B cell (primary cell): Measurements from ENCODE around the gene ZBTB16.

Source experiments
- EZH2 ChIP-seq: IDR thresholded peaks from 2 replicates; pipeline ENCODE4 v1.6.1; 2012; ENCODE audit warnings: borderline replicate concordance, low read depth, mild to moderate bottlenecking, moderate library complexity, low read length; ENCODE audit not compliant: insufficient read depth, poor library complexity, severe bottlenecking
- TF ChIP-seq, protein P1 (sequence below): fragments of 200-600 bp; IDR thresholded peaks from one replicate; pipeline ENCODE4 v1.8.0; 2022; ENCODE audit warnings: antibody characterized with exemption, mild to moderate bottlenecking

DNA sequence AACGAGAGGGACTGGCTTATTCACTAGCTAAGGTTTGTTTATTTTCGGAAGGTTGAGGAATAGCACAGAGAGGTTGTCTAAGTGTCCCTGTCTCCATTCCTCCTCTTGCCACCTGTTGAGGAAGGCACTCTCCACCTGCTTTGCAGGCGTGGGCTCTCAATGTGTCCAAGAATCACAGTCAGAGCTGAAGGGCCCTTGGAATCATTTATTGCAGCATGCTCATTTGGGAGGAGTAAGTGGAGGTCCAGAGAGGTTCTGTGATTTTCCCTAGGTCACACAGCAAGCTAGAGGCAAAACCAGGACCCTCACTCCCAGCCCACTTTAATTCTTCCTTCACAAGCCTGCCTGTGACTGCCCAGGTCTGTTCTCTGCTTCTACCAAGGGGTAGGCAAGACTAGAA, 21.3 kb downstream of the ZBTB16 start:
- TF ChIP-seq, protein P1, sequence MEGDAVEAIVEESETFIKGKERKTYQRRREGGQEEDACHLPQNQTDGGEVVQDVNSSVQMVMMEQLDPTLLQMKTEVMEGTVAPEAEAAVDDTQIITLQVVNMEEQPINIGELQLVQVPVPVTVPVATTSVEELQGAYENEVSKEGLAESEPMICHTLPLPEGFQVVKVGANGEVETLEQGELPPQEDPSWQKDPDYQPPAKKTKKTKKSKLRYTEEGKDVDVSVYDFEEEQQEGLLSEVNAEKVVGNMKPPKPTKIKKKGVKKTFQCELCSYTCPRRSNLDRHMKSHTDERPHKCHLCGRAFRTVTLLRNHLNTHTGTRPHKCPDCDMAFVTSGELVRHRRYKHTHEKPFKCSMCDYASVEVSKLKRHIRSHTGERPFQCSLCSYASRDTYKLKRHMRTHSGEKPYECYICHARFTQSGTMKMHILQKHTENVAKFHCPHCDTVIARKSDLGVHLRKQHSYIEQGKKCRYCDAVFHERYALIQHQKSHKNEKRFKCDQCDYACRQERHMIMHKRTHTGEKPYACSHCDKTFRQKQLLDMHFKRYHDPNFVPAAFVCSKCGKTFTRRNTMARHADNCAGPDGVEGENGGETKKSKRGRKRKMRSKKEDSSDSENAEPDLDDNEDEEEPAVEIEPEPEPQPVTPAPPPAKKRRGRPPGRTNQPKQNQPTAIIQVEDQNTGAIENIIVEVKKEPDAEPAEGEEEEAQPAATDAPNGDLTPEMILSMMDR, result no peak
- TF ChIP-seq EZH2, result no peak
